SK-N-MC (cell line): ENCODE measurements around the gene KCNS1.

Source experiments
- EZH2 ChIP-seq: fragments of 200-600 bp; sonication (generic); IDR thresholded peaks from one replicate; pipeline ENCODE4 v1.6.1; 2017; ENCODE audit warnings: antibody characterized with exemption
- FOXP2 ChIP-seq: optimal IDR thresholded peaks from 2 replicates; pipeline ENCODE3; 2011; ENCODE audit warnings: mild to moderate bottlenecking, moderate library complexity; ENCODE audit not compliant: insufficient read depth; ENCODE audit errors: extremely low read length, control extremely low read depth
- POLR2AphosphoS5 ChIP-seq: IDR thresholded peaks from 2 replicates; pipeline ENCODE4 v1.6.1; 2012; ENCODE audit warnings: mild to moderate bottlenecking, low read depth, low read length, borderline replicate concordance

DNA sequence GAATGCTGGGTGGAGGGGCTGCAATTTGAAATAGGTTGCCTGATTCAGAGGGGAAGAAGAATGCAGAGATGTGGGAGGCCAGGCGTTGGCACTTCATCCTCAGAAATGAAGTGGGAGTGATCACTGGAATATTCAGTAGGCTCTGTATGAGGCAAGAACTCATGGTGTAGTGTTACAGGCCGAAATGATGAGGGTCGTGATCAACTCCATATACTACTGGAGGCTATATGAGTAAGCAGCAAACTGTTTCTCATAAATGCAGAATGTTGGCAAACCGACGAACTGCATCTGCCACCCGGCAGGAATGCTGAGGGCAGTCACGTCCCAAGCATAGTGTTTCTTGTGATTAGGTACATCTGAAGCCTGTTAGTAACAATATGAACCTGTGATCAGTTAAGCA, 12.7 kb downstream of the KCNS1 start:
- TF ChIP-seq POLR2AphosphoS5 (no peak), EZH2 (no peak), FOXP2 (no peak)
